OCI-LY1 (cell line): Measurements from ENCODE around the gene EYS.

Experiments used
- H2AFZ ChIP-seq: fragments of 200-600 bp; sonication (generic), shearing (Covaris generic); 2 replicates; pipeline ENCODE4 v1.6.0; 2014; ENCODE audit warnings: antibody characterized with exemption, mild to moderate bottlenecking, low read length
- H3F3A ChIP-seq: fragments of 200-600 bp; sonication (generic), shearing (Covaris generic); 2 replicates; pipeline ENCODE4 v1.6.0; 2014; ENCODE audit warnings: mild to moderate bottlenecking, antibody characterized with exemption, low read length, moderate library complexity; ENCODE audit not compliant: insufficient read depth
- H3K27ac ChIP-seq: fragments of 200-600 bp; sonication (generic); 2 replicates; pipeline ENCODE4 v1.5.1; 2014; ENCODE audit warnings: low read length, mixed run types, mild to moderate bottlenecking, low read depth; ENCODE audit not compliant: poor library complexity, severe bottlenecking
- H3K27me3 ChIP-seq: fragments of 200-600 bp; sonication (generic); 2 replicates; pipeline ENCODE4 v1.6.0; 2014; ENCODE audit warnings: antibody characterized with exemption, mild to moderate bottlenecking, low read length, moderate library complexity; ENCODE audit not compliant: insufficient read depth
- H3K36me3 ChIP-seq: fragments of 200-600 bp; sonication (generic); 2 replicates; pipeline ENCODE4 v1.6.1; 2014; ENCODE audit warnings: mild to moderate bottlenecking, antibody characterized with exemption, low read length, moderate library complexity, mixed read lengths; ENCODE audit not compliant: insufficient read depth
- H3K4me1 ChIP-seq: fragments of 200-600 bp; sonication (generic); 2 replicates; pipeline ENCODE4 v1.5.1; 2014; ENCODE audit warnings: mild to moderate bottlenecking, low read length, moderate library complexity; ENCODE audit not compliant: insufficient read depth, severe bottlenecking
- H3K4me2 ChIP-seq: fragments of 200-600 bp; sonication (generic), shearing (Covaris generic); 2 replicates; pipeline ENCODE4 v1.6.1; 2014; ENCODE audit warnings: low read length
- H3K4me3 ChIP-seq: fragments of 200-600 bp; sonication (generic); 2 replicates; pipeline ENCODE4 v1.5.1; 2014; ENCODE audit warnings: low read length, low read depth, mild to moderate bottlenecking, mixed read lengths; ENCODE audit not compliant: poor library complexity, severe bottlenecking
- H3K79me2 ChIP-seq: fragments of 200-600 bp; shearing (Covaris generic); 2 replicates; pipeline ENCODE4 v1.6.1; 2016; ENCODE audit warnings: mixed run types, low read length, mixed read lengths; ENCODE audit not compliant: insufficient read depth
- H3K9ac ChIP-seq: fragments of 200-600 bp; sonication (generic), shearing (Covaris generic); 2 replicates; pipeline ENCODE4 v1.6.1; 2014; ENCODE audit warnings: mild to moderate bottlenecking, low read length, mixed read lengths
- H3K9me2 ChIP-seq: fragments of 200-600 bp; sonication (generic), shearing (Covaris generic); 2 replicates; pipeline ENCODE4 v1.6.1; 2014; ENCODE audit warnings: low read depth, mild to moderate bottlenecking, low read length, mixed read lengths
- H3K9me3 ChIP-seq: fragments of 200-600 bp; shearing (Covaris generic); 2 replicates; pipeline ENCODE4 v1.6.1; 2014; ENCODE audit warnings: low read length, mixed read lengths
- H4K20me1 ChIP-seq: fragments of 200-600 bp; sonication (generic), shearing (Covaris generic); 2 replicates; pipeline ENCODE4 v1.6.0; 2016; ENCODE audit warnings: mild to moderate bottlenecking, low read length; ENCODE audit not compliant: insufficient read depth
- EZH2 ChIP-seq: fragments of 200-600 bp; sonication (generic), shearing (Covaris generic); IDR thresholded peaks from 2 replicates; pipeline ENCODE4 v1.8.0; 2017; ENCODE audit warnings: borderline replicate concordance, mixed run types, mild to moderate bottlenecking, antibody characterized with exemption, low read length, moderate library complexity, mixed read lengths
- TF ChIP-seq, protein P1 (sequence below): fragments of 200-600 bp; sonication (generic), shearing (Covaris generic); IDR thresholded peaks from 2 replicates; pipeline ENCODE4 v1.5.1; 2017; ENCODE audit warnings: mild to moderate bottlenecking, antibody characterized with exemption, low read length, moderate library complexity, mixed read lengths

The EYS gene

DNA sequence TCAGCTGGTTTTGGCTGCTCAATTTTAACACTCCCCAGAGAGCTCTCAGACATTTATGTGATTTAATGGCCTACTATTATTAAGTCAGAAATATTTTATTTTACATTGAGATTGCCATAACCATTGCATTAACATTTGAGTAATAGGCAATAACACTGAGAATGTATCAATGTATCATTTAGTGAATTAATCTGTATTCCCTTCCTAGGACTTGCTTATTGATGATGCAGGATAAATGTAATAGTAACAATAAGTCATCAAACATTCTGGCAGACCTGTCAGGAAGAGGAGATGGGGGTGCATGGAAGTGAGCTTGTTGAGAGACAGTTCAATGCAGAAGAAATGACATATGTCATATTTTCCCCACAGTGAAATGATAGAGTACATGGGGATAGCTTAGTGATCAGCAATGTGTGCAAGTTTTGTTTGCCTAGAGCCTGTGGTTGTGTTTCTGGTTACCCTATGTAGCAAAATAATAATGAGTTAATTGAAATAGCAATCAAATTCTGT is 458.9 kb downstream of the EYS start:
- H3K27ac ChIP-seq, result no peak overlapping the region
- H3K4me3 ChIP-seq, result no peak overlapping the region
- no peaks in the 10 kb centered on the region for H4K20me1 ChIP-seq
- no peaks in the 10 kb centered on the region for H3K9me2 ChIP-seq
- no peak overlapping the region for H3K9ac ChIP-seq
- H3K27me3 ChIP-seq, result no peaks in the 10 kb centered on the region
- H3K4me1 ChIP-seq, result no peaks in the 10 kb centered on the region
- H3K4me2 ChIP-seq, result no peak overlapping the region
- H2AFZ ChIP-seq, result no peak overlapping the region
- no peaks in the 10 kb centered on the region for H3F3A ChIP-seq
- H3K9me3 ChIP-seq, result no peaks in the 10 kb centered on the region
- TF ChIP-seq, protein P1, sequence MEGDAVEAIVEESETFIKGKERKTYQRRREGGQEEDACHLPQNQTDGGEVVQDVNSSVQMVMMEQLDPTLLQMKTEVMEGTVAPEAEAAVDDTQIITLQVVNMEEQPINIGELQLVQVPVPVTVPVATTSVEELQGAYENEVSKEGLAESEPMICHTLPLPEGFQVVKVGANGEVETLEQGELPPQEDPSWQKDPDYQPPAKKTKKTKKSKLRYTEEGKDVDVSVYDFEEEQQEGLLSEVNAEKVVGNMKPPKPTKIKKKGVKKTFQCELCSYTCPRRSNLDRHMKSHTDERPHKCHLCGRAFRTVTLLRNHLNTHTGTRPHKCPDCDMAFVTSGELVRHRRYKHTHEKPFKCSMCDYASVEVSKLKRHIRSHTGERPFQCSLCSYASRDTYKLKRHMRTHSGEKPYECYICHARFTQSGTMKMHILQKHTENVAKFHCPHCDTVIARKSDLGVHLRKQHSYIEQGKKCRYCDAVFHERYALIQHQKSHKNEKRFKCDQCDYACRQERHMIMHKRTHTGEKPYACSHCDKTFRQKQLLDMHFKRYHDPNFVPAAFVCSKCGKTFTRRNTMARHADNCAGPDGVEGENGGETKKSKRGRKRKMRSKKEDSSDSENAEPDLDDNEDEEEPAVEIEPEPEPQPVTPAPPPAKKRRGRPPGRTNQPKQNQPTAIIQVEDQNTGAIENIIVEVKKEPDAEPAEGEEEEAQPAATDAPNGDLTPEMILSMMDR, result no peak
- no peak for TF ChIP-seq EZH2
- H3K36me3 ChIP-seq, result no peaks in the 10 kb centered on the region
- H3K79me2 ChIP-seq, result no peaks in the 10 kb centered on the region

DNA sequence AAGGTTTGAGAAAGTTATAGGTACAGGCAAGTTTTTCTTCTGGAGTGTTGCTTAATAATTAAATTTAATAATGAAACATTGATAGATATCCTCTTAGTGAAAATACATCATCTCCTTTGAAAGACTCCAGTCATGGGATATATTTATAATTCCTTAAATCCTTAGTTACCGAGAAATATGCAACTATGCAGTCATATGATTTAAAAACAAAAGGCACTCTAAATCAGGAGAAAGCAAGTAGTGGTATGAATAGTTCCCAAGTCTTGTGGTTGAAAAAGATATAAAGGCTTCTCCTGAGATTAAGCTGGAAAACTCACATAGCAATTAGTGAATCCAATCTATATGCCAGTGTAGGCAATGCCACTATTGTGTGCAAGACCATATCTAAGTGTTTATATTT is 475.4 kb downstream of the EYS start:
- Histone ChIP-seq H4K20me1 (no peaks in the 10 kb centered on the region), H3K27me3 (no peaks in the 10 kb centered on the region), H3K9ac (no peak overlapping the region), H3K36me3 (no peaks in the 10 kb centered on the region), H3K9me3 (no peaks in the 10 kb centered on the region), H3K4me1 (no peaks in the 10 kb centered on the region), H3K4me3 (no peak overlapping the region), H3K9me2 (no peaks in the 10 kb centered on the region), H3F3A (no peaks in the 10 kb centered on the region), H3K79me2 (no peaks in the 10 kb centered on the region), H3K27ac (no peak overlapping the region), H2AFZ (no peak overlapping the region), H3K4me2 (no peak overlapping the region)
- TF ChIP-seq, protein P1, result no peak
- no peak for TF ChIP-seq EZH2

DNA sequence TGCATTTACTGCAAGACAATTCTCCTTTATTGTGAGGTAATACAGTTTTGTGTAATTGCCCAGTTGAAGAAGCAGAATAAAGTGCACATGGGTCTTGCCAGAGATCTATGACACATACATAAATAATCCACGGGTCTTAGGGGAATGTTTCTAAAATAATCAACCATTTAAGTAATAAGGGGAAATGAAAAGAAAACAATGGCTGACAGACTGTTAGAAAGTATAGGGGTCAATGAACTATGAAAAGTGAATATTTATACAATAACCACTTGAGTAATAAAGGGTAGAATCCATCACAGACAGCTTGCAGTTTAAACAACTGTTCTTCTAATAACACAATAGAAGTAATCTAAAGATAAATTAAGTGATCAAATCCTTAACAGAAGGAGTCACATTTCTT is 477.2 kb downstream of the EYS start:
- Histone ChIP-seq H3K9me3 (no peaks in the 10 kb centered on the region), H3K4me2 (no peak overlapping the region)

More for the DNA sequence above, 477.2 kb downstream of the EYS start:
- Histone ChIP-seq H2AFZ (no peak overlapping the region), H3K27me3 (no peaks in the 10 kb centered on the region), H3K4me3 (no peak overlapping the region), H3K9ac (no peak overlapping the region), H3K36me3 (no peaks in the 10 kb centered on the region), H3K9me2 (no peaks in the 10 kb centered on the region), H3K4me1 (no peaks in the 10 kb centered on the region), H3K79me2 (no peaks in the 10 kb centered on the region), H3F3A (no peaks in the 10 kb centered on the region), H4K20me1 (no peaks in the 10 kb centered on the region), H3K27ac (no peak overlapping the region)
- TF ChIP-seq EZH2, result no peak
- TF ChIP-seq, protein P1, result no peak
